K562 (cell line): ENCODE measurements around the gene SLC25A42. TPM values are rescaled to one million over a fixed set of nuclear protein-coding genes. Genes with fewer than 3 reads are reported as not detected.

Experiments
- ASH1L ChIP-seq: fragments of 450-650 bp; IDR thresholded peaks from 2 replicates; pipeline ENCODE4 v1.6.1; 2018; ENCODE audit warnings: borderline replicate concordance, mild to moderate bottlenecking, low read depth; ENCODE audit not compliant: partially characterized antibody
- CBX1 ChIP-seq: sonication (generic); IDR thresholded peaks from 2 replicates; pipeline ENCODE4 v1.6.1; 2016; ENCODE audit warnings: antibody characterized with exemption, low read depth, mild to moderate bottlenecking
- CBX5 ChIP-seq: IDR thresholded peaks from 2 replicates; pipeline ENCODE4 v1.6.1; 2014; ENCODE audit warnings: low read depth, borderline replicate concordance
- EWSR1 ChIP-seq: fragments of 450-650 bp; IDR thresholded peaks from 2 replicates; pipeline ENCODE4 v1.6.1; 2018; ENCODE audit warnings: borderline replicate concordance, mild to moderate bottlenecking, low read depth, moderate library complexity; ENCODE audit not compliant: partially characterized antibody
- HBP1 ChIP-seq: fragments of 450-650 bp; formaldehyde crosslinking; IDR thresholded peaks from 2 replicates; pipeline ENCODE4 v1.4.0; 2022; ENCODE audit warnings: missing genetic modification characterization
- HDAC1 ChIP-seq, 2 experiments: fragments of 450-650 bp; IDR thresholded peaks; 2 replicates each; pipeline ENCODE4 v1.6.1; 2016 to 2017; ENCODE audit warnings: inconsistent platforms in 1 of 2, mild to moderate bottlenecking in 1 of 2, moderate library complexity in 1 of 2
- JUND ChIP-seq, 2 experiments: IDR thresholded peaks; 2 replicates in 1 of 2; 3 replicates in 1 of 2; pipeline ENCODE4 v1.6.1; 2011; ENCODE audit warnings: borderline replicate concordance in 2 of 2, low read depth in 2 of 2, low read length in 2 of 2, improper control_type of control experiment in 1 of 2, missing biosample characterization in 1 of 2, missing genetic modification characterization in 1 of 2, missing genetic modification reagents in 1 of 2
- MAX ChIP-seq: sonication (generic); formaldehyde crosslinking; IDR thresholded peaks from 2 replicates; pipeline ENCODE4 v1.9.0; 2022; ENCODE audit warnings: mild to moderate bottlenecking, missing genetic modification reagents
- POLR3G ChIP-seq: IDR thresholded peaks from 2 replicates; pipeline ENCODE4 v1.6.1; 2011; ENCODE audit not compliant: insufficient read length, insufficient replicate concordance; ENCODE audit errors: extremely low read depth
- PPARD ChIP-seq: fragments of 250-450 bp; sonication (Bioruptor Pico); IDR thresholded peaks from 2 replicates; pipeline ENCODE4 v1.8.0; 2022; ENCODE audit warnings: inconsistent platforms, mild to moderate bottlenecking, moderate library complexity
- RBM39 ChIP-seq: fragments of 200-400 bp; formaldehyde crosslinking; optimal IDR thresholded peaks from 2 replicates; pipeline ENCODE3; 2018; ENCODE audit warnings: low read depth, low read length
- TAF7 ChIP-seq: fragments of 450-650 bp; IDR thresholded peaks from 2 replicates; pipeline ENCODE4 v1.6.1; 2016; ENCODE audit warnings: missing genetic modification characterization, missing compliant biosample characterization
- TCF15 ChIP-seq: fragments of 250-450 bp; sonication (Bioruptor Pico); IDR thresholded peaks from 2 replicates; pipeline ENCODE4 v1.8.0; 2022; ENCODE audit warnings: moderate library complexity, mild to moderate bottlenecking, inconsistent platforms
- WHSC1 ChIP-seq: IDR thresholded peaks from one replicate; pipeline ENCODE4 v1.6.1; 2012; ENCODE audit warnings: low read length, control low read depth, inconsistent platforms
- YY1 ChIP-seq, 3 experiments: IDR thresholded peaks; 2 replicates each; pipeline ENCODE4 v1.6.1; 2011; ENCODE audit warnings: low read length in 2 of 3, mild to moderate bottlenecking in 2 of 3, moderate library complexity in 2 of 3, borderline replicate concordance in 1 of 3, control low read depth in 1 of 3, low read depth in 1 of 3; ENCODE audit not compliant: insufficient read depth in 3 of 3, insufficient replicate concordance in 2 of 3, control insufficient read depth in 1 of 3, insufficient read length in 1 of 3; ENCODE audit errors: extremely low read depth in 1 of 3
- ZFP91 ChIP-seq: sonication (generic); formaldehyde crosslinking; IDR thresholded peaks from 2 replicates; pipeline ENCODE4 v1.8.0; 2022; ENCODE audit warnings: mild to moderate bottlenecking, missing genetic modification reagents
- ZNF280A ChIP-seq: fragments of 450-650 bp; IDR thresholded peaks from 2 replicates; pipeline ENCODE4 v1.6.1; 2018; ENCODE audit warnings: mild to moderate bottlenecking, low read depth; ENCODE audit not compliant: partially characterized antibody
- ZNF398 ChIP-seq: fragments of 250-450 bp; sonication (Bioruptor Pico); IDR thresholded peaks from 2 replicates; pipeline ENCODE4 v1.8.0; 2021; ENCODE audit warnings: moderate library complexity, mild to moderate bottlenecking, inconsistent platforms
- ZNF778 ChIP-seq: fragments of 450-650 bp; formaldehyde crosslinking; IDR thresholded peaks from 2 replicates; pipeline ENCODE4 v1.4.0; 2020; ENCODE audit warnings: mild to moderate bottlenecking, moderate library complexity
- polyA plus RNA-seq, 8 experiments: library from polyadenylated mRNA; depleted of rRNA in 4 of 8; stranded (reverse) in 5 of 8; unstranded in 3 of 8; fragments of >200 nt; fragmentation: Nextera tagmentation in 2 of 8; fragmentation: Illumina TruSeq in 1 of 8; extraction: Ambion mirVana in 2 of 8; extraction: Trizol in 1 of 8; gene quantifications; 2 replicates each; pipeline versions ENCODE4 v1.2.1 to v1.2.3, GENCODE V29; 2011 to 2014; ENCODE audit warnings: inconsistent platforms in 1 of 8, missing spikeins in 1 of 8
- total RNA-seq, 7 experiments: library from RNA; depleted of rRNA in 6 of 7; stranded (reverse); fragments of >200 nt in 6 of 7; fragmentation: Illumina TruSeq in 2 of 7; extraction: Trizol in 2 of 7; gene quantifications; 2 replicates each; pipeline versions ENCODE4 v1.2.1 to v1.2.3, GENCODE V29; 2011 to 2021; ENCODE audit warnings: low replicate concordance in 1 of 7

SLC25A42 gene
- total and polyA plus RNA-seq, 9 of the 15 experiments (the other 6 are each of a cell fraction or from before 2014, with no cell fraction given) = 0.59 to 32.2 (median 14.1) TPM

- TF ChIP-seq ZNF280A (no peak), RBM39 (no peak), POLR3G (no peak), CBX1 (no peak), JUND (IDR thresholded peaks at IDR 0.05; ENCODE audit: borderline replicate concordance, low read depth, low read length) (no peak), JUND (tag; IDR thresholded peaks at IDR 0.05; ENCODE audit: borderline replicate concordance, low read depth, low read length) (no peak), ASH1L (no peak), YY1 (IDR thresholded peaks at IDR 0.05; ENCODE audit: borderline replicate concordance in 1 of 3, control insufficient read depth in 1 of 3, extremely low read depth in 1 of 3, insufficient read depth in 3 of 3, insufficient read length in 1 of 3, insufficient replicate concordance in 2 of 3, low read depth in 1 of 3, low read length in 2 of 3) (peak in 1 of 3 experiments; percentile 39), TCF15 (CRISPR knock-in tag) (no peak), PPARD (CRISPR knock-in tag) (no peak), HDAC1 (IDR thresholded peaks at IDR 0.05) (peak in 1 of 2 experiments; percentile 78; a peak in 2 of 4 replicates), HBP1 (no peak), ZFP91 (no peak), CBX5 (no peak), ZNF398 (CRISPR knock-in tag) (no peak), WHSC1 (no peak), MAX (peak; percentile 37; the same call in 1 of the 2 replicates), ZNF778 (CRISPR knock-in tag) (no peak), TAF7 (tag) (no peak), EWSR1 (no peak)
Measured at GRCh38 chr19:19064098-19064722, 416 bp downstream of the SLC25A42 start (continued).
